ENCODE measurements around the gene RRBP1.

Gene RRBP1

DNA sequence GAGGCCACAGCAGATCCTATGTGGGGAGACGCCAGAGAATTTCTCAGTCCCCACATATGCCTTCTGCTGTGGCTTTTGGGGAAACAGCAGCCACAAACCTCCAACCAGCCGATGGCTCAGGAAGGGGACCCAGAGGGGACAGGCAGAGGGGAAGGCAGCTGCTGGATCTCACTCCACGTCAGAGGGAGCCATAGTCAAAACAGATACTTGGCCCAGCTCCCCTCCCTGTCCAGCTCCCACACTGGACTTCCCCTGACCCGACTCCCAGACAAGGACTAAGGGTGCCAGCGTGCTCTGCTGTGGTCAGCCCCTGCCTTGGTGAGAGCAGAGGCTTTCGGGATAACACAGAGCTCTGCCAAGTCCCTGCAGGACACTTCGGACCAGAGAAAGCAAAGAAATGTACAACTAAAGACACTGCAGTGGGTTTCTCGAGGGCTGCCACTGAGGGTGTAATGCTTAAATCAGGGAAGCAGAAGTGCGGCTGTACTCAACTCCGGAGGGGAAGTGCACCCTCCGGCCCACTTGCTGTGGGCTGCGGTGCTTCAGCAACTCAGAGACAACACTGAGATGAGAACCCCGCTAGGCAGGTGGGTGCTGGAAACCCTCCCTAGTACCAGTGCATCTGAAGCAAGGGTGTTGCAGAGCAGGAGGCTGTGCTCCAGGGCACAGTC lies 47.2 kb downstream of the RRBP1 start:
- no peak for DNase-seq

DNA sequence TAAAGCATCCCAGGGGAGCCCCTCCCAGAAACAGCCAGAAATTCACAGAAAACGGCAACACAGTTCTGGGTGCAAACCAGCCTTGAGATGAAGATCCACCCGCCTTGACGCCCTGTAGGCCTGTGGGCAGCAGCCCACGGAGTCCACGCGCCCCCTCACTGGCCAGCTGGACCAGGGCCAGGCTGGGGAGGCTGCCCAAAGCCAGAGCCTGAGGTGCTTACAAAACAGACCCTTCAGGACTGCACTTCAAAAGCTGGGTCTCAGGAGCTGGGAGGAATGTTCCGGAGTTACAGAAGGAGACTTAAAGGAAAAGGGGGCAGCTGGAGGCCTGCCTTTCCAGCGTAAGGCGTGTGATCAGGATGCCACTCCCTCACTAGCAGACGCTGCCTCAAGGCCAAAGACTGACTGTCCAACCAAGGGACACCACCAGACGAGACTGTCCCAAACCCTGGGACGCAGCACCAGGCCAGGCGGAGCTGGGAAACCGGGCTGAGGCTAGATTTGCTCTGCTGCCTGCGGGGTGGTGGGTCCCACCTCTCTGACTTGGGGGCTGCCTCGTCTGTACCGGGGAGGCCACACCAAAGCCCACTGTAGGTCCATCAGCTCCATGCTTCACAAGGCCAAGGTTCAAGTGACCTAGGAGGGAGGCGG lies 48.1 kb downstream of the RRBP1 start:
- no peak for DNase-seq

DNA sequence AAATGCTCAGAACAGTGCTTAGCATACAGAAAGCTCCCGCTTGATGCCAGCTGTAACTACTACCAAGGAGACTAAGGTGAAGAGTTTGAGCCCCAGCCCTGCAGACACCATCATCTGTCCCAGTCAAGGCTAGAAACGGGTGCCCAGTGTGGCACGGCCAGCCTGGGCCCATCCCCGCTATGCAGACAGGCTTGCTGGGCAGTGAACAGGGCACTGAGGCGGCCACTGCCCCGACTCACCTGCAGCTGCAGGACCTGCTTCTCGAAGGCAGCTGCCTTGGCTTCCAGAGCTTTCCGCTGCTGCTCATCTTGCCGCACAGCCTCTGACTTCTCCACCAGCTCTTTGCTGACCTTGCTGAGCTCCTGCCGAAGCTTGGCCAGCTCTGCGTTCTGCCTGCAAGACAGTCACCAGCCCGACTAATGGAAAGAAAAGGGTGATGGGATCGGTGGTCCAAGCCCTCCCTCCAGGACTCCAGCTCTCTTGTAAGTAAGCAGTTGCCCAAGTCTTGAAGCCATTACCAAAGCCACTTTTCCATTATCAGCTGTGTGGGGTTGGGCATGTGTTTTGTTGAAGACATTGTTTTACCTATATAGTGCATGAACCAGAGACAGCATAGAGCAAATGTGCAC lies 48.7 kb downstream of the RRBP1 start:
- DNase-seq: no peak

DNA sequence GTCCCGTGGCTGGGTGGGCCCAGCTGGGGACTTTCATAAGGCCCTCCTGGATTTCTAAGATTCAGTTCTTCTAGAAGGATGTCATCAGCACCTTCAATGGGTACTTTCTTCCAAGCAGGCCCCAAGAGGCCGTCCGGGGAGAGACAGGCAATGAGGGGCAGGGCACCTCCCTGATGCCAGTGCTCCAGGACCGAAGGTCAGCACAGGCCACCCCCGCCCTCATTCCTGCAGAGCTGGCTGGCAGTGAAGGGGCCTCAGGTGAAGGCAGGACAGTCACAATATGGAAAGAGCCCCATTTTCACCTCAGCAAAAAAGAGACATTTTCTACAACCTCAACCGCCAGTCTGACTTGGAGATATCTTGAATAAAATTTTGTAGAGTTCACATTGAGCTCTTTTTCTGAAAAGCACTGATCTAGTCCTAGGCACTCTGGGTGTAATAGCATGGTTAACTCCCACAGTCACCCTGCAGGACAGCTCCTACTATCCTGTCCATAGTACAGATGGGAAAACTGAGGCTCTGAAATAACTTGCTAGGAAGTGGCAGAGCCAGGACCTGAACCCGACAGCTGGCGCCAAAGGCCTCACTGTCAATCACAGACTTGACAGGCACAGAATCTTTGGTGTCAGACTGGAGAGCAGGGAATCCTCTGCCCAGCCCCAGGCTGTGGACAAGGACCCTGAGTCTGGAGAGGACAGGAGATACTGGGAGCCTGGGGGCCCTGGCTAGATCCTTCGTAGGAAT lies 50.3 kb downstream of the RRBP1 start:
- no peak for DNase-seq

DNA sequence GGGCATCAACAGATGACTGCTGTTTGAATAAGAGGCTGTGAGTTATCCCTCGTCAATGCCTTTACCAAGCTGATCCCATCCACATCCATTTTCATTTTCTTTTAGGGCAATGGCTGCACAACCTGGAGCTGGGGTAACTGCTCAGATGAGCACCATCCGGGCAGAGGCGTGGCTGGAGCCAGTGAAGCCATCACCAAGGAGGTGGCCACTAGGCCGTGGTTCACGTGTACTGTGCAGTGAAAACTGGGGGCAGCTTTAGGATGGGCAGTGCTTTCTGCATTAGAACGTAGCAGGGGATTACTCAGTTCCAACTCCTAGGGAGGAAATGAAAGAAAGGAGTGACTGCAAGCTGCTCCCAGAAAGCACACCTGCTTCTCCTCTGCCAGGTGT lies 51.2 kb downstream of the RRBP1 start:
- DNase-seq: no peak

DNA sequence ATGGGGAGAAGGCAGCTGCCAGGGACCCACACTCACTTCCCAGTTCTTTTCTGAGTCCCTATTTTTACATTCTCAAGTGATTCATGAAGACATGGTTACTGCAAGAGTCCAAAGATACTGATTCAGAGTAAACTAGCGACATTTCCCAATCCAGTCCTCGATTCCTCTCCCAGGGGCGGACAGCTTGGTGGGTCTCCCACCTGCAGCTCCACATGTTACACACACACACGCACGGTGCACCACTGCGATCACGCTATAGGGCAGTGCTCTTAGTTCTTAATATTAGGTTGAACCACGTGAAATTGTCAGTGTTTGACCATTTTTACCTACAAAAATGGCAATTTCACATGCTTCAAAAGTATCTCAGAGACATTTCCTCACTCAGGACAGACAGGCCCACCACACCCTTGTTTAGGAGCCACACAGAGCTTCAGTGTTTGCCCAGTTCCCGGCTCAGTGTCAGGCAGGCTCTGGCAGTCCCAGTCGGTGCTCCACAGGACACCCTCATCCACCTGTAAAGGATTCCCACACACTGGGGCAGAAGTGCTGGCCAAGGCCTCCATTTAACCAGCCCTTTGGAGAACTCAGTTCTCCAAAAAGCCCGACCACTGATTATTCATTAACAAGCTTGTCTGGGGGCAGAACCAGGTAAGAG lies 51.8 kb downstream of the RRBP1 start:
- DNase-seq: no peak

DNA sequence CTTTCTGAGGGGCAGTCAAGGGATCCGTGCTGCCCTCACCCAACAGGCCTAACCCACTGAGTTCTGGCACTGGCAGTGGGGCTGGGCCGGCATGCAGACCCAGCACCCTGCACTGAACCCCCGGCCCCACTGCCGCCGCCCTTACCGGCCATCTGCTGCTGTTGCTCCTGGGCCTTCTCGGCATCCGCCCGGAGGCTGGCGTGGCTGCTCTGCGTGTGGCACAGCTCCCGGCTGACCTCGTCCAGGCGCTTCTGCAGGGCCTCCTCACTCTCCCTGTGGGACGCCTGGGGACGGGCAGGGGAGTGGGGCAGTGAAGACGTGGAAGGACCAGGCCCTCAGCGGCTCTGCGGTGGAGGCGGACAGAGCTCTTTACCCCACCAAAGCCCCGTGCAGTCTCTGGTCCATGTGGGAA lies 52.4 kb downstream of the RRBP1 start:
- DNase-seq: no peak

DNA sequence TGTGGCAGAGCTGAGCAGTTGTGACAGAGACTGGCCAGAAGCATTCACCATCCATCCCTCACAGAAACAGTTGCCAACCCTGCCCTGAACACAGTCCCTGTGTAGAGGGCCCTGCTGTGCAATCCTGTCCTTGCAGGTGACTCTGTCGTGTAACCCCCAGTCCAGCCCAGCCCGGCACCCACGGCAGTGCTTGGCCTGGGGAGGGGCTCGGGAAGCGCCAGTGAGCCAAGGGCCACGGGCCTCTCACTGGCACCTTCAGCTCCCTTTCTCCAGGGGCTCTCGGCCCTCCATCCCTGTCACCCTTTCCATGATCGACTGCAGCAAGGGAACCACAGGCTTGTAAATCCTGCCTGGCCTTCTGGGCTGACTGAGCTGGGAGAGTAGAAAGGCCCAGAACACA lies 53.0 kb downstream of the RRBP1 start:
- DNase-seq: no peak

DNA sequence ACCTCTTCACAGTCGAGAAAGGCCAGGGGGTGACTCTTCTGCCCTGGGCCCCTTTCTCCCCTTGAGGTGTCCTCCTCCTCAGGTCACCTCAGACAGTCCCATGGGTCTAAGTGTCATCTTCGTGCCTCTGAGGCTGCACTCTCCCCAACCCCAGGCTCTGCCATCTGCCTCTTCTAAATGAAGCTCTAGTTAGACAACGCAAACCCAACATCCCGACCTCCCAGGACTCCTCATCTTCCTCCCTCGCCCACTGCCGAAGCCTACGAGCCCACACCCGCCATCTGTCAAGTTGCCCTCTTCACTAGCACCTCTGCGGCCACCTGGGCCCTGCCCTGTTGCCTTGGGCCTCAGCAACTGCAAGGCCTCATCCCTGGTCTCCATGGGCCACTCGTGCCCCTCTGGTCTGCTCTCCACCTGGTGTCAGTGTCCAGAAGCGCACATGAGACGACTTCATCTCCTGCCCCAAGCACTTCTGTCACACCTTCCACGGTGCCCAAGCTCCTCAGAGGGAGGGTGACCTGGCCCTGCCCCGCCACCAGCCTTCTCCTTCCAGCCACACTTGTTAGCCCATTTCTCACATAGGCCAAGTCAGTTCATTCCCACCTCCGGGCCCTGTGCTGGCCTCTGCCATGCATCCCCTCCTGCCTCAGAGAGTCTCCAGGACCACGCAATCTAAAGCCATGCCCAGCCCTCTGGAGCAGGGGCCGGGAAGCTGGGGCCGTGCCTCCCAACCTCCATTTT lies 53.8 kb downstream of the RRBP1 start:
- no peak for DNase-seq

DNA sequence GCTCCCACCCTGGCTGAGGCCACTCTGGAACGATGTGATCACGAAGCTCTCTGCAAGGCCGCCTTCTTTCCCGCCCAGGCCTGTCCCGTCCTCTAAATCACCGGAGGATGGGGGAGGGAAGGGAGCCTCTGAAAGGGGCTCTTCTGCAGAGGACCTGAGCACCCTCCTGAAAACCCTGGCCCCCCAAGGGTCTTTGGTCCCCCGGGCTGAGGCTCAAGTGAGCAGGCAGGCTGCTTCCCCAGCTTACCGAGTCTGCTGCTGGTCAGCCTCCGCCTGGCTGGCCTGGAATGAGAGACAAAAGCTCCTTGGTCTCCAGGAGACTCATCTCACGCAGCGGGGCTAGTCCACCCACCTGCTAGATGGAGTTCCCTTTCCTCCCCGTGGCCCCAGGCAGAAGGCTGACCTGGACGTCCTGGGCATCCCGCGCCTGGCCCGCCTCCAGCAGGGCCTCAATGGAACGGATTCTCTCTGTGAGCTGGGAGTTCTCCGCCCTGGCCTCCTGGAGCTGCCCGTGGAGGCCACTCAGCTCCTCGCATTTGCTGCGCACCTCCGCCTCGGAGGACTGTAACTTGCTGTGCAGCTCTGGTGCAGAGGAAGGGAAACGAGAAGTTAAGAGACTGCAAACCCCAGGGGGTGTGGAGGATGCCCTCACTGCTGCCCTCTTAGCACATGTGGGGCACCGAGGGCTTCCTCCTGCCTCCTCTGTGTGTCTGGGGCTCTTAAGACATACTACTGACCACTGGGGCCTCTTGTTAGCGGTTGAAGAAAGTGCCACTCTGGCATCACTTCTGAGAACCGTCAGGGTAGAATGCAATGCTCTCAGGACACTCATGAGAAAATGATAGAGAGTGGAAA lies 54.7 kb downstream of the RRBP1 start:
- no peak for DNase-seq

DNA sequence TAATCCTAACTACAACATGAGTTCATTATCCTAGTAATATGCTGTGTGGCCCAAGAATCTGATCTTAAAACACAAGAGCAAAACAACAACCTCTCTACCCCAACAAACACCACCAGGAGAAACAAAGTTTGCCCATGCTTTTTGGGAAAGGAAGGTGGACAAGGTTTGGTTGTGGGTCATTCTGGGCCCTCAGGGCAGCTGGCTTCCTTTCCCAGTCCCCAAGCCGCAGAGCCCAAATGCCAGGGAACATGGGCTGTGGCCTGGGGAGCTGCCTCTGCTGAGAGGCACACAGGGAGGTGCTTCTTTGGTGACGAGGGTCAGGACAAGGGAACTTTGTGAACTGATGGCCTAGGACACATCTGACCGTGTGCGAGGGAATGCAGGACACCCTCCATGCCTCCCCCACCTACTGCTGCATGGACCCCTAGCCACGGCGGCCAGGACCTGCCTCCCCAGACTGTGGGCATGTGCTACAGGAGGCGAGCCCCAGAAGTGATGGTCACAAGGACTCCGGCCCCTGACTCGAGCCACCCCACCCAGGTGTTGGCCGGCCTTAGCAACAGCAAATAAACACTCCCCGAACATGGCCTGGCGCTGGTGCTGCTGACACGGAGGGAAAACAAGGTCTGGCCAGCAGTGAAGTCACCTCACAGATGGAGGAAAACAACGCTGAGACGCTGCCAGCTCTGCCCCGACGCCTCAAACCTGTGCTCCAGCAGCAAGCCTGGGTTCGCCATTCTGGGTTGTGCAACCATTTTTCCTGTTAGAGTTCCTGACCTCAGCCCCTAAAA lies 55.6 kb downstream of the RRBP1 start:
- no peak for DNase-seq

DNA sequence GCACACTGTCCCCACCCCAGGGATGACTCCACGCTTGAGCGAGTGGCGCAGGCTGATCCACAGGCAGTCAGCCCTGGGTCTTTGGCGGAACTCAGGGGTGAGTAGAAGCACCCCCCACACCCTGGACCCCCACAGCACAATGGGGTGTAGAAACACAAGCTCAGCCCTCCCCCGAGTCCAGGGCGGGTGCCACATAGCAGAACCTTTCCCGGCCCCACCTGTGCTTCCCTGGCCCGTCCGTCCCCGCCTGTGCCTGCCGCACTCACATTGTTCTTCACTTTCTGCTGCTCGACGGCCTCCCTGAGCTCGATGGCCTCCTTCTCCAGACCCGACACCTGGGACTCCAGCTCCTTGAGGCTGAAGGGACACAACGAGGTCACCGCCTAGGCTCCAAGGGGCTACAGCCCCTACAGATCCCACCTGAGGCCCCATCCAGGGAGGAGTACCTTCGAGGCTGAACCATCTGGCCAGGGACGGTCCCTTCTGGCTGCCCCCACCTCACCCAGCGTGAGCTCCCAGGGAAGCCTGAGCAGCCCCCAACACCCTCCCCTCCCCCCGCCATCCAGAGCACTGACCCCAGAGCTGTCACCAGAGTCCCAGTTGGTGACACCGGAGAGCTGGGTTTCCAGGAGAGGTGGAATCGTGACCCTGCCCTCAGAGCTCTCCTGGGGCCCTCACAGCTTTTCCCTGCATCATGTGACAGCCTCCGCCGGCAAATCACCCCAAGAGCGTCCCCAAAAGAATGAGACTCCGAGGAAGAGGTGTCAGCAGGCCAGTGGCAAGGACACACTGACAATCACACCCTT lies 56.6 kb downstream of the RRBP1 start:
- no peak for DNase-seq

DNA sequence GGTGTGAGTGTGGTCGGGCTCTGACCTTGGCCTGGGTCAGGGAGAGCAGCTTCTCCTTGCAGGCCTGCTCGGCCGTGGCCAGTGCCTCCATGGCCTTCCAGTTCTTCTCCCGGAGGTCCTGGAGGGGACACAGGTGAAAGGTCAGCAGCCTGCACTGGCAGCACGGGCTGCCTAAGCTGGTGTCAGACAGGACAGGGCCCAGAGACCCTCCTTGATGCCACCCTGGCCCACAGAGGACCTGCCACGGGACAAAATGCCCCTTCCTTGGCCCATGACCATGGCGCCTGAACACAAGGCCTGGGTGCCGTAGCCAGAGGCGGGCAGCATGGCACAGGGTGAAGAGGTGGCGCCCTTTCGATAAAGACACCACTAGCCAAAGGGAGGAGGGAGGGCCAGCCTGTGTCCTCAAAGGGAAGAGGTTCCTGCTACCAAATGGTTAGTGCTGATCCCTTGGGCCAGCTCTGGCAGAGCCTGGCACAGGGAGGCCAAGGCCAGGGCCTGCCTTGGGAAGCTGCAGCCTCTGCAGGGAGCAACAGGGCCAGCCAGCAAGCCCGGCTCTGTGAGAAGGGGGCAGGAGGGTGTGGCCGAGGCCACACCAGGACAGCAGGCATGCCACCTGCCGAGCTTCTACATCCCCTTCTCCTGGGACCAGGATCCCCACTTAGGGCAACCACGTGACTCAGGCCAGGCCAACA lies 57.3 kb downstream of the RRBP1 start:
- DNase-seq: no peak

DNA sequence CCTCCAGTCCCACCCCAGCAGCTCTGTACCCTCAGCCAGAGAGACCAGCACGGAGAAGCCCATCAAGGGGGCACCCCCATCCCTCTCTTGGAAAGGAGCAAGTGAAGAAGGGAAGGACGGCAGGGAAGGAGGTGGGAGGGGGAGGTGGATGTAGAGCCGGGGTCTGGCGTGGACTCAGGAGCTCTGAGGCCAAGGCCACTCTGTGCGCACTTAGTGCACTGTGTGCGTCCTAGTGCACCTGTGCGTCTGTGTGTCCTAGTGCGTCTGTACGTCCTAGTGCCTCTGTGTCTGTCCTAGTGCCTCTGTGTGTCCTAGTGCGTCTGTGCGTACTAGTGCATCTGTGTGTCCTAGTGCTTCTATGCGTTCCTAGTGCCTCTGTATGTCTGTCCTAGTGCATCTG lies 58.0 kb downstream of the RRBP1 start:
- no peak for DNase-seq

DNA sequence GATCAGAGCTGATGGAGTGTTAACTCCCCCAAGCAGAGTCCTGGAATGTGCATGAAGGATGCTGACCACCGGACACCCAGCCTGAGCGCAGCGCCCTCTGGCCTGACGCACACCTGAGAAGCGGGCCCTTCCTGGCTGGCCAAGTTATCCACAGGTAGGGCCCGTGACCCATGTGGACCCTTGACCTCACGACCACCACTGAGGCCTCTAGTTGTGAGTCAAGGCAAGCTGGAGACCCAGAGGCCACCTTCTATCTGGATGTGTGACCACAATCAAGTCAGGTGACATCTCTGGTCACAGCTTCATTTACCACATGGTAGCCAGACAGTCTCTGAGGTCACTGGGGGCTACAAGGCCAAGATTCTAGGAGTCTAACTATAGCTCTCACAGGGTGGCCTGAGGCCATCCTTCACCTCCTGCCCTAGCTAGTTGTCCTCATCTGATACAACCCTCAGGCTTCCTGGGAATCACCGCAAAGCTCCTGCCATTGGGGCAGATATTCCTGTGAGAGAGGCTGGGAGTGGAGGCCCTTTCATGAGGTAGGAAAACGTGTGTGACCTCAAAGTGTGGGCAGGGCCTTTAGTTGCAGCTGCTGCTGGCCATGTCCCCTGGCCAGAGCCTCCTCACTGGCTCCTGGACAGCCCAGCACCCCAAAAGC lies 59.1 kb downstream of the RRBP1 start:
- DNase-seq: no peak

DNA sequence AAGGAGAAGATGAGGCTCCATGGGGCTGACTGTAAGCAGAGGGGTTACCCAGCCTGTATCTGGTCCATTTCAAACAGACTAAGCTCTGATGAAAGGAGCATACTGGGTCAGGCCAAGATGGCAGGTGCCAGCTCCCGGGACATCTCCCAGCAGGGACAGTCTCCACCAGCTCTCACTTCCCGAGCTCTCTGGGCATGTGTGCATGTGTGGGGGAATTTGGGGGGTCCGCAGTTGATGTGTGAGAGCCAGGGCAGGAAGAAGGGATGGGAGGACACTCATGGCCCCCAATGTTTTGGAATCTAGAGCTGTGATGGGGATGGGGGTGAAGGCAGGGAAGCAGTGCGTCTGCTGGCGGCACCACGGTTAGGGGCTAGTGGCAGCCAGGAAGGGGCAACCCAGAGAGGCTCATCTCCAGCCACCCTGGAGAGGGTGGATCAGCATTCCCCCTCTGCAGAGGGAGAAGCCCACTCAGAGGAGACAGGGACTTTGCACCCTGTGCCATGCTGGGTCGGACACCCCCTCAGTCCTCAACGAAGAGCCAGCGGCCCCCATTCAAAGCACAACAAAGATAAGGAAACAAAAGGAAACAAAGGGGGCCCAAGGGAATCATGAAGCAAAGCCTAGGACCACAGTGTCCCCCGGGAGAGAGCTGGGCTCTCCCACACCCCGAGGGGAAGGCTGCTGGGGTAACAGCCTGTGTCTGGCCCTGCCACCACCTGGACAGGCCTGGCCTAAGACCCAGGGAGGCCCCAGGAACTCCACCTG lies 59.8 kb downstream of the RRBP1 start:
- DNase-seq: no peak

DNA sequence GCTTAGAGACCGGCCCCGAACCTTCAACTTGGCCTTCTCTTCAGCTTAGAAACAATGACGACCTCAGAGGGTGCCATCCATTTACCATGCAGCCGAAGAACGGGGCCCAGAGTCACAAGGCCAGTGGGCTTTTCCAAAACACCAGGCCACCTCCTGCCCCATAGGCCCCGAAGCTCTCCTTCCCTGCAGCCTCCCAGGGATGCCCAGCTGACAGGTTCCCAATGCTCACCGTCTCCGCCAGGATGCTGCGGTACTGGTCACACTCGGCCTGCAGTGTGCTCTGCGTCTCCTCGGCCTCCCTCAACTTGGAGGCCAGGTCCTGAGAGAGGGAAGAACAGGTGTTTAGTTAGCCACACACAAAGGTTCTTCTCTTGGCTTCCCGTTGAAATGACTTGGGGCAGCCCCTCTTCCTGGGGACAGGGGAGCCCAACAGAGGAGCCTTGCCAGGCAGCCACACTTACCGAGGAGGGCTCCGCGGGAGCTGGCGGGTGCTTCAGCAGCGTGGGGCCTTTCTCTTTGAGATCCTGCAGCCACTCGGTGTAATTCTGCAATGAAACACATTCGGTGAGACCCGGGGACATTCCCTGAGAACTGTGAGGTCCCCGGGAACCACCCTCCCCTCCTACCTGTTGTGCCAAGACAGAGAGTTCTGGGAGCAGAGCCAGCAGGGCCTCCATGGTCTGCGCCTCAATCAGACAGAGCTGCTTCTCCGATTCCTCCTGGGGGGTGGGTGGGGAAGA lies 60.6 kb downstream of the RRBP1 start:
- no peak for DNase-seq
